Panc1 (cell line): Measurements from ENCODE around the gene TTC13.

Source experiments
- POLR2AphosphoS5 ChIP-seq: IDR thresholded peaks from 2 replicates; pipeline ENCODE4 v1.6.1; 2012; ENCODE audit warnings: mild to moderate bottlenecking, low read depth, low read length, moderate library complexity
- TF ChIP-seq, protein P1 (sequence below): fragments of 450-650 bp; IDR thresholded peaks from 2 replicates; pipeline ENCODE4 v1.5.1; 2017; ENCODE audit warnings: mild to moderate bottlenecking

DNA sequence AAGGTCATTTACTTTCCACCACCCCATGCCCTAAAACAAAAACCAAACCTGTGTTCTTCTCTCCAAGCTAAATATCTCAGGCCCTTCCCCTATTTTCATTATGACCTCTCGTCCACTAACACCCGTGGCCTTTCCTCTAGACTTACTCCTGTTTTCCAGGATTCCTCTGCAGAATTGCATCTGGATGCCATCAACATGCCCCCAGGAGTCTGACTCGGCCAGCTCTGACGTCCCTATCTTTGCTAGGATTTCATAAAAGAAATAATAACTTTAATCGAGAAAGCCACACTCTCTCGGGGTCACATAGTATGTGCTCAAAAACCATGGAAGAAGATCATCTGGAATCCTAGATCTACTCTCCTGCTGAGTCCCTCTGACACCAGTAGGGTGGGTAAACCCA lies 47.9 kb upstream of the TTC13 start:
- TF ChIP-seq, protein P1, sequence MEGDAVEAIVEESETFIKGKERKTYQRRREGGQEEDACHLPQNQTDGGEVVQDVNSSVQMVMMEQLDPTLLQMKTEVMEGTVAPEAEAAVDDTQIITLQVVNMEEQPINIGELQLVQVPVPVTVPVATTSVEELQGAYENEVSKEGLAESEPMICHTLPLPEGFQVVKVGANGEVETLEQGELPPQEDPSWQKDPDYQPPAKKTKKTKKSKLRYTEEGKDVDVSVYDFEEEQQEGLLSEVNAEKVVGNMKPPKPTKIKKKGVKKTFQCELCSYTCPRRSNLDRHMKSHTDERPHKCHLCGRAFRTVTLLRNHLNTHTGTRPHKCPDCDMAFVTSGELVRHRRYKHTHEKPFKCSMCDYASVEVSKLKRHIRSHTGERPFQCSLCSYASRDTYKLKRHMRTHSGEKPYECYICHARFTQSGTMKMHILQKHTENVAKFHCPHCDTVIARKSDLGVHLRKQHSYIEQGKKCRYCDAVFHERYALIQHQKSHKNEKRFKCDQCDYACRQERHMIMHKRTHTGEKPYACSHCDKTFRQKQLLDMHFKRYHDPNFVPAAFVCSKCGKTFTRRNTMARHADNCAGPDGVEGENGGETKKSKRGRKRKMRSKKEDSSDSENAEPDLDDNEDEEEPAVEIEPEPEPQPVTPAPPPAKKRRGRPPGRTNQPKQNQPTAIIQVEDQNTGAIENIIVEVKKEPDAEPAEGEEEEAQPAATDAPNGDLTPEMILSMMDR = no peak
- no peak for TF ChIP-seq POLR2AphosphoS5
